ENCODE measurements around the gene AP2A2.

AP2A2 gene

DNA sequence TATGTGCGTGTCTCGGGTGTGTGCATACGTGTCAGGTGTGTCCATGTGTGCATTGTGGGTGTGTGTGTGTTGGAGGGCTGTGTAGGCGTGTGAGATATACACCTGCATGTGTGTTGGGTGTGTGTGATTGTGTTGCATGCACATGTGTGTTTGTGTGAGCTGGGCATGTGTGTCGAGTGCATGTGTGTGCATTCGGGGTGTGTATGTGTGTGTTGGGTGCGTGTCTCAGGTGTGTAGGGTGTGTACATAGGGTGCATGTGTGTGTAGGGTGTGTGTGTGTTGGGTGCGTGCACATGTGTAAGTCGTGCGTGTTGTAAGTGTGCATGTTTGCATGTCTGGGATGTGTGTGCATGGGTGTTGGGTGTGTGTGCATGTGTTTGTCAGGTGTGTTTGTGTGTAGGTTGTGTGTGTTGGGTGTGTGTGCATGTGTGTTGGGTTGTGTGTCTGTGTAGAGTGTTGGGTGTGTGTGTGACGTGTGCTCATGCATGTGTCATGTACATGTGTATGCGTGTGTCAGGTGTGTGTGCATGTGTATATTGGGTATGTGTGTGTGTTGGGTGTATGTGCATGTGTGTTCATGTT is 106.7 kb downstream of the AP2A2 start:
- TF ChIP-seq, protein P1, sequence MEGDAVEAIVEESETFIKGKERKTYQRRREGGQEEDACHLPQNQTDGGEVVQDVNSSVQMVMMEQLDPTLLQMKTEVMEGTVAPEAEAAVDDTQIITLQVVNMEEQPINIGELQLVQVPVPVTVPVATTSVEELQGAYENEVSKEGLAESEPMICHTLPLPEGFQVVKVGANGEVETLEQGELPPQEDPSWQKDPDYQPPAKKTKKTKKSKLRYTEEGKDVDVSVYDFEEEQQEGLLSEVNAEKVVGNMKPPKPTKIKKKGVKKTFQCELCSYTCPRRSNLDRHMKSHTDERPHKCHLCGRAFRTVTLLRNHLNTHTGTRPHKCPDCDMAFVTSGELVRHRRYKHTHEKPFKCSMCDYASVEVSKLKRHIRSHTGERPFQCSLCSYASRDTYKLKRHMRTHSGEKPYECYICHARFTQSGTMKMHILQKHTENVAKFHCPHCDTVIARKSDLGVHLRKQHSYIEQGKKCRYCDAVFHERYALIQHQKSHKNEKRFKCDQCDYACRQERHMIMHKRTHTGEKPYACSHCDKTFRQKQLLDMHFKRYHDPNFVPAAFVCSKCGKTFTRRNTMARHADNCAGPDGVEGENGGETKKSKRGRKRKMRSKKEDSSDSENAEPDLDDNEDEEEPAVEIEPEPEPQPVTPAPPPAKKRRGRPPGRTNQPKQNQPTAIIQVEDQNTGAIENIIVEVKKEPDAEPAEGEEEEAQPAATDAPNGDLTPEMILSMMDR (IDR thresholded peaks at IDR 0.05; ENCODE audit: low read depth, low read length, missing control alignments) = no peak
- DNase-seq = no peak
- Histone ChIP-seq H3K36me3 (replicated peaks) (no peaks in the 10 kb centered on the region), H3K27me3 (replicated peaks) (no peaks in the 10 kb centered on the region), H3K27ac (no peak overlapping the region), H3K4me3 (ENCODE audit: low read depth, low read length) (no peak overlapping the region)
- in situ Hi-C loops (cut with HindIII; ENCODE audit: low pct_ligation_motif_present, low sequenced_read_pairs) = loop anchor here (25.0 kb wide), 1 partner anchor 120 kb away; the partner anchor contains the start of gene CHID1

GRCh38 chr11:1033016-1033798 is 107.5 kb downstream of the AP2A2 start:
- TF ChIP-seq, protein P1 (IDR thresholded peaks at IDR 0.05; ENCODE audit: low read depth, low read length, missing control alignments) = no peak
- H3K27me3 ChIP-seq (replicated peaks) = no peaks in the 10 kb centered on the region
- H3K4me3 ChIP-seq (ENCODE audit: low read depth, low read length) = no peak overlapping the region
- in situ Hi-C loops (cut with HindIII; ENCODE audit: low pct_ligation_motif_present, low sequenced_read_pairs) = loop anchor here (25.0 kb wide), 1 partner anchor 121 kb away; the partner anchor contains the start of gene CHID1
- H3K27ac ChIP-seq = no peak overlapping the region
- no peaks in the 10 kb centered on the region for H3K36me3 ChIP-seq (replicated peaks)
- no peak for DNase-seq

DNA sequence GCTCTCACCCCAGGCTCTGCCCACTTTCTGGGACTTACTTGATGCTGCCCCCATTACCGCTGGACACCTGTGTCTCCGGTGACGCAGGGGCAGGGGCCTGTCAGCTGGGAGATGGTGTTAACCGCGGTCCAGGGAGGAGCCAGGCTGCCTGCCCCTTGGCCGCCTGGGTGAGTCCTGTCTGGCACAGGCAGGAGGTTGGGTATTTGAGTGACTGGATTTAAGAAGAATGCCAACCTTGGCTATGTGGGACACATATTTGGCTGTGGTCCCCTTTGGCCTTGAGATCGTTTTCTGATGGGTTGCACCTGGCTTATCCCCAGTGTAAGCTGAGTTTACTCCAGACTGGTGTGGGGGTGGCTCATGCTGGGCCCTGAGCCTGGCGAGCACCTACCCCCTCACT is 108.3 kb downstream of the AP2A2 start:
- TF ChIP-seq, protein P1 (IDR thresholded peaks at IDR 0.05; ENCODE audit: low read depth, low read length, missing control alignments) = no peak
- no peak for DNase-seq
- no peaks in the 10 kb centered on the region for H3K27me3 ChIP-seq (replicated peaks)
- no peak overlapping the region for H3K27ac ChIP-seq
- H3K36me3 ChIP-seq (replicated peaks) = no peaks in the 10 kb centered on the region
- in situ Hi-C loops (cut with HindIII; ENCODE audit: low pct_ligation_motif_present, low sequenced_read_pairs) = loop anchor here (25.0 kb wide), 1 partner anchor 122 kb away; the partner anchor contains the start of gene CHID1
- no peak overlapping the region for H3K4me3 ChIP-seq (ENCODE audit: low read depth, low read length)

- Histone ChIP-seq H3K4me3 (ENCODE audit: low read depth, low read length) (no peak overlapping the region), H3K36me3 (replicated peaks) (no peaks in the 10 kb centered on the region), H3K27me3 (replicated peaks) (no peaks in the 10 kb centered on the region), H3K27ac (no peak overlapping the region)
- no peak for DNase-seq
- in situ Hi-C loops (cut with HindIII; ENCODE audit: low pct_ligation_motif_present, low sequenced_read_pairs) = loop anchor here (25.0 kb wide), 1 partner anchor 122 kb away; the partner anchor contains the start of gene CHID1
- TF ChIP-seq, protein P1 (IDR thresholded peaks at IDR 0.05; ENCODE audit: low read depth, low read length, missing control alignments) = no peak
Measured at GRCh38 chr11:1034456-1035295, 109.0 kb downstream of the AP2A2 start.

DNA sequence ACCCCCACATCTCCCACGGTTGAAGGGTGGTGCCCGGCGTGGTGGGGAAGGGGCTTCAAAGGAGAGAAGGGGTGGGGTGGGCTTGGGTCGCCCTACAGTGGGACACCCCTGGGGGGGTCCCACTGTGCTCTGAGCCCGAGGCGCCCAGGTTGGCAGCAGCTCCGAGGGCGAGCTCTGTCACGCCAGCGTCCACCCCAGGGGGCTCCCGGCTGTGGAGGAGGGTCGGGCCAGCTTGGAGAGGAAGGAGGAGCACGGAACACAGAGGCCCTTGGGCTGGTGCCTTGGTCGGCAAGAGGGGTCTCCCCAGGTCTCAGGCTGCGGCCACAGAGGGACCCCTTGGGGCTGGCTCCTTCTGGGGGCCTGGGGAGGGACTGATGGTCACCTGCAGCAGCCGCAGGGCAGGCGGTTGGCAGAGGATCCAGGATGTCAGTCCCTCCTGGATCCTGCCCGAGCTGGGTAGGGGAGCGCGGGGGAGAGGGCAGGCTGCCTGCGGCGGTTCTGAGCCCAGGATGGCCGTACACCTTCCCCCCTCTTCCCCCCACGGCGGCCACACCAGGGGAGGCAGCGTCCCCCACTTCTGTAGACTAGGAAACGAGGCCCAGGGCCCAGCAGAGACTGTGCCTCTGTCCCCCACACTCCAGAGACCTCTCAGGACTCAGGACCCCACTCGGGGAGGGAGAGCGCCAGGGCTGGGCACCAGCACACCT is 110.1 kb downstream of the AP2A2 start:
- no peaks in the 10 kb centered on the region for H3K36me3 ChIP-seq (replicated peaks)

More for the DNA sequence above, 110.1 kb downstream of the AP2A2 start:
- TF ChIP-seq, protein P1 (IDR thresholded peaks at IDR 0.05; ENCODE audit: low read depth, low read length, missing control alignments) = no peak
- Histone ChIP-seq H3K27me3 (replicated peaks) (no peaks in the 10 kb centered on the region), H3K4me3 (ENCODE audit: low read depth, low read length) (no peak overlapping the region), H3K27ac (no peak overlapping the region)
- in situ Hi-C loops (cut with HindIII; ENCODE audit: low pct_ligation_motif_present, low sequenced_read_pairs) = loop anchor here (25.0 kb wide), 1 partner anchor 123 kb away; the partner anchor contains the start of gene CHID1
- DNase-seq = no peak
